ENCODE measurements around the gene TM4SF18.

DNA sequence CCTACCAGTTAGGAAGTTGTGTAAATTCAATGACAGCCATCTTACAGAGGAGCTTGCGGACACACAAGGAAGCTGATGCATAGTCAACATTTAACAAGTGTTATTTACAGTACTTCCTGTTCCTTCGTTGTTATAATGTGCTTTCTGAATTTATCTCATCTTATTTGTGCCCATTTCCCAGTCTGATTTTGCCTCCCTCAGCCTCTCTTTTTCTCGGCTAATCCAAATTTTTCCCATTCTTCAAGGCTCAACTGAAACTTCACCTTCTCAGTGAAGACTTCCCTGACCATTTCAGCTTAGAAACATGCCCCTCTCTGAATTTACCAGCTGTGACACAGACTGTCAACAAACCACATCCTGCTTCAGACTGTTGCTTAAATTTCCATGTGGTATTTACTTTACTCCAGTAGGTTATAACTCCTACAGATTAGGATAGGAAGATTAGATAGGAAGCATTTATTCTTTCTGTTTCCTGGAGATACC, 56.1 kb downstream of the TM4SF18 start:
- TF ChIP-seq EZH2 (IDR thresholded peaks at IDR 0.05; ENCODE audit: low read depth) = no peak
- TF ChIP-seq, protein P1, sequence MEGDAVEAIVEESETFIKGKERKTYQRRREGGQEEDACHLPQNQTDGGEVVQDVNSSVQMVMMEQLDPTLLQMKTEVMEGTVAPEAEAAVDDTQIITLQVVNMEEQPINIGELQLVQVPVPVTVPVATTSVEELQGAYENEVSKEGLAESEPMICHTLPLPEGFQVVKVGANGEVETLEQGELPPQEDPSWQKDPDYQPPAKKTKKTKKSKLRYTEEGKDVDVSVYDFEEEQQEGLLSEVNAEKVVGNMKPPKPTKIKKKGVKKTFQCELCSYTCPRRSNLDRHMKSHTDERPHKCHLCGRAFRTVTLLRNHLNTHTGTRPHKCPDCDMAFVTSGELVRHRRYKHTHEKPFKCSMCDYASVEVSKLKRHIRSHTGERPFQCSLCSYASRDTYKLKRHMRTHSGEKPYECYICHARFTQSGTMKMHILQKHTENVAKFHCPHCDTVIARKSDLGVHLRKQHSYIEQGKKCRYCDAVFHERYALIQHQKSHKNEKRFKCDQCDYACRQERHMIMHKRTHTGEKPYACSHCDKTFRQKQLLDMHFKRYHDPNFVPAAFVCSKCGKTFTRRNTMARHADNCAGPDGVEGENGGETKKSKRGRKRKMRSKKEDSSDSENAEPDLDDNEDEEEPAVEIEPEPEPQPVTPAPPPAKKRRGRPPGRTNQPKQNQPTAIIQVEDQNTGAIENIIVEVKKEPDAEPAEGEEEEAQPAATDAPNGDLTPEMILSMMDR (conservative IDR thresholded peaks at IDR 0.05) = no peak

Data from PC-9 (cell line).